ENCODE data around the gene GRPEL1. TPM values are rescaled to one million over a fixed set of nuclear protein-coding genes. Genes with fewer than 3 reads are reported as not detected.
A peak's percentile ranks its signal among the peaks of the same experiment; 100 is the strongest.

Gene GRPEL1
- total RNA-seq, 2 donors from 2014 or later, result 26.7 to 40.1 TPM

DNA sequence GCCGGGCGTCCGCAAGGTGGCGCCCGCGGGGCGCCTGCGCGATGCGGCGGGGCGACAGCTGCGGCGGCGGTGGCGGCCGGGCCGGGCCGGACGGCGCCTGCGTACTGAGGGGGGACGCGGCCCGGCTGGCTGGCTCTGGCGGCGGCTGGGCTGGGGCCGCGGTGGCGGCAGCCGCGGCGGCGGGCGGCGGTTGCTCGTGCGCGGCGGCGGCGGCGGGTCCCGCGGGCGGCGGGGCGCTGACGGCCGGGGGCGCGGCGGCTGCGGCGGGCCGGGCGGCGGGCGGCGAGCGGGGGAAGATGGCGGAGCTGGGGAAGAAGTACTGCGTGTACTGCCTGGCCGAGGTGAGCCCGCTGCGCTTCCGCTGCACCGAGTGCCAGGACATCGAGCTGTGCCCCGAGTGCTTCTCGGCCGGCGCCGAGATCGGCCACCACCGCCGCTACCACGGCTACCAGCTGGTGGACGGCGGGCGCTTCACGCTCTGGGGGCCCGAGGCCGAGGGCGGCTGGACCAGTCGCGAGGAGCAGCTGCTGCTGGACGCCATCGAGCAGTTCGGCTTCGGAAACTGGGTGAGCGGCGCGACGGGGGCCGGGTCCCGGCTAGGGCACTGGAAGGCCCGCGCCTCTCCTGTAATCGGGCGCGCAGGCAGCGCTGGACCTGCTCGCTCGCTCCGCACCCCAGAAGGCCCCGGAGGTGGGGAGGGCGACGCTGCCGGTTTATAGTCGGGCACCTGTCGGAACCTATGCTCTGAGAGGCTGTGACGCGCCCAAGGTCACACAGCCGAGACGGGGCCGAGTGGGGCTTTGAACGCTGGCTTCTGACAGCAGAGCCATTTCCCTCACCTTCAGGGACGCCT, 24.4 kb downstream of the GRPEL1 start, which contains the start of gene TADA2B:
Gene TADA2B (plus strand): TSS at position 89 of the 853 bp plus-strand sequence. CDS start 208 bp downstream, at position 297.
- TF ChIP-seq, protein P1, sequence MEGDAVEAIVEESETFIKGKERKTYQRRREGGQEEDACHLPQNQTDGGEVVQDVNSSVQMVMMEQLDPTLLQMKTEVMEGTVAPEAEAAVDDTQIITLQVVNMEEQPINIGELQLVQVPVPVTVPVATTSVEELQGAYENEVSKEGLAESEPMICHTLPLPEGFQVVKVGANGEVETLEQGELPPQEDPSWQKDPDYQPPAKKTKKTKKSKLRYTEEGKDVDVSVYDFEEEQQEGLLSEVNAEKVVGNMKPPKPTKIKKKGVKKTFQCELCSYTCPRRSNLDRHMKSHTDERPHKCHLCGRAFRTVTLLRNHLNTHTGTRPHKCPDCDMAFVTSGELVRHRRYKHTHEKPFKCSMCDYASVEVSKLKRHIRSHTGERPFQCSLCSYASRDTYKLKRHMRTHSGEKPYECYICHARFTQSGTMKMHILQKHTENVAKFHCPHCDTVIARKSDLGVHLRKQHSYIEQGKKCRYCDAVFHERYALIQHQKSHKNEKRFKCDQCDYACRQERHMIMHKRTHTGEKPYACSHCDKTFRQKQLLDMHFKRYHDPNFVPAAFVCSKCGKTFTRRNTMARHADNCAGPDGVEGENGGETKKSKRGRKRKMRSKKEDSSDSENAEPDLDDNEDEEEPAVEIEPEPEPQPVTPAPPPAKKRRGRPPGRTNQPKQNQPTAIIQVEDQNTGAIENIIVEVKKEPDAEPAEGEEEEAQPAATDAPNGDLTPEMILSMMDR (IDR thresholded peaks at IDR 0.05), result no peak
- Histone ChIP-seq H3K4me1 (ENCODE audit: control insufficient read depth in 1 of 2, low read depth in 2 of 2) (peaks cover 17 to 40% of the 10 kb centered on the region in 2 donors), H3K27me3 (replicated peaks; ENCODE audit: insufficient read depth) (no peaks in the 10 kb centered on the region), H3K9me3 (no peaks in the 10 kb centered on the region), H3K36me3 (no peaks in the 10 kb centered on the region), H3K27ac (peak within 1 kb of the TSS; percentile 75 to 82), H3K4me3 (peak within 1 kb of the TSS; percentile 93)
- peak; percentile 22 for ATAC-seq (ENCODE audit: insufficient number of reproducible peaks, low FRiP score, low read depth)
- DNase-seq (ENCODE audit: low spot score), result no peak

- ATAC-seq (ENCODE audit: insufficient number of reproducible peaks, low FRiP score, low read depth) (peak; percentile 95), DNase-seq (ENCODE audit: low spot score) (peak; percentile 90)
- H3K36me3 ChIP-seq, result no peaks in the 10 kb centered on the region
- H3K4me3 ChIP-seq, result peak overlapping the region; percentile 90
- no peaks in the 10 kb centered on the region for H3K9me3 ChIP-seq
- H3K4me1 ChIP-seq (ENCODE audit: control insufficient read depth in 1 of 2, low read depth in 2 of 2), result peaks cover 17 to 39% of the 10 kb centered on the region in 2 donors
- no peaks in the 10 kb centered on the region for H3K27me3 ChIP-seq (replicated peaks; ENCODE audit: insufficient read depth)
- TF ChIP-seq, protein P1 (IDR thresholded peaks at IDR 0.05), result no peak
- H3K27ac ChIP-seq, result peak overlapping the region; percentile 60 to 69
Measured at GRCh38 chr4:7042503-7043283, 25.2 kb downstream of the GRPEL1 start.

DNA sequence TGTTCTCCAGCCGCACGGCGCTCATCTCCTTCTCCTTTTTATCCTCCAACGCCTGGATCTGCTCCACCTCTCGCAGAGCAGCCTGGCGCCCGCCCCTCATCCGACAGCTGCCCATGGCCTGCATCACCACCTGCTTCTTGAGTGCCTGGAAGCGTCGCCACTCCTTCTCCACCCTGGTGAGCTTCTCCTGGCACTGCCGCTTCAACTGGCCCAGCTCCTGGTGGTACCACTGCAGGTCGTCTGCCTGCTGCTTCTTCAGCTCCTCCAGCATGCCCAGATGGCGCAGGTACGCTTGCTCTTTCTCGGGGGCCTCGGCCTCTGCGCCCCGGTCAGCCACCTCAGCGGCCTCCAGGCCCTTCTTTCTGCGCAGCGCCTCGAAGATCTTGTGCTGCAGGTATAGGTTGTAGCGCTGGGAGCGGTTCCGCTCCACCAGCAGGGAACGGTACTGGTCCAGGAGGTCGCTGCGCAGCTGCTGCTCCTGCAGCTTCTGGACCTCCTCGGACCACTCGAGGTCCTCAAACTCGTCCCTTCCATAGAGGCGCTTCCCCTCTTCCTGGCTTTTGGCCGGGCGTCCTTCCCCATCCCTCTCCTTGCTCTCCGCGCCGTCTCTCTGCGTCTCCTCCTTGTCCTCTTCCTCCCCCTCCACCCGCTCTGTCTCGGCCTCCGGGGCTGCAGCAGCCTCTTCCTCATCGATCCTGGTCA, 25.9 kb downstream of the GRPEL1 start:
- ATAC-seq (ENCODE audit: insufficient number of reproducible peaks, low FRiP score, low read depth) (no peak), DNase-seq (ENCODE audit: low spot score) (no peak)
- Histone ChIP-seq H3K36me3 (no peaks in the 10 kb centered on the region), H3K9me3 (no peaks in the 10 kb centered on the region), H3K4me3 (peak overlapping the region; percentile 90), H3K27ac (peak overlapping the region; percentile 60 to 69), H3K27me3 (replicated peaks; ENCODE audit: insufficient read depth) (no peaks in the 10 kb centered on the region), H3K4me1 (ENCODE audit: control insufficient read depth in 1 of 2, low read depth in 2 of 2) (peaks cover 17 to 32% of the 10 kb centered on the region in 2 donors)
- TF ChIP-seq, protein P1 (IDR thresholded peaks at IDR 0.05), result no peak

DNA sequence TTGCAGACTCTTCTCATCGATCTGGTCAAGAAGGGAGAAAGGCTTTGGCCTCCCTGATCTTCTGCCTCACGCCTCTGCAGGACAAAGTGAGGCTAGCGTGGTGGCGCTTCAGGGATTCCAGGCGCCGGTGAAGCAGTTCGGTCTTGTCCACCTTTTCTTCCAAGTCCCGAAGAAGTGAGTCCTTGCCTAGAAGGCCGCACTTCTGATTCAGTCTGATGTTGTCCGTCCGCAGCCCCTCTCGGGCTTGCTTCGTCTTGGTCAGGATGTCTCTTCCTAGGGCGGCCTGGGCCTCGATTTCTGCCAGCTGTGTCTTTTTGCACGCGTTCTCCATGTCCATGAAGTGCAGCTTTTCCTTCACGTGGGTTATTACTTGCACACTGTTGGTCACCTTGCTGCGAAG, 26.6 kb downstream of the GRPEL1 start:
- no peaks in the 10 kb centered on the region for H3K36me3 ChIP-seq

More for the DNA sequence above, 26.6 kb downstream of the GRPEL1 start:
- Histone ChIP-seq H3K27ac (no peak overlapping the region), H3K9me3 (no peaks in the 10 kb centered on the region), H3K4me1 (ENCODE audit: control insufficient read depth in 1 of 2, low read depth in 2 of 2) (peaks cover 17 to 25% of the 10 kb centered on the region in 2 donors), H3K4me3 (no peak overlapping the region), H3K27me3 (replicated peaks; ENCODE audit: insufficient read depth) (no peaks in the 10 kb centered on the region)
- TF ChIP-seq, protein P1 (IDR thresholded peaks at IDR 0.05), result no peak
- DNase-seq (ENCODE audit: low spot score) (no peak), ATAC-seq (ENCODE audit: insufficient number of reproducible peaks, low FRiP score, low read depth) (no peak)
